SH-SY5Y (cell line): ENCODE data around the gene TGFBR1.

ENCODE experiments used
- GATA2 ChIP-seq: IDR thresholded peaks from 2 replicates; pipeline ENCODE4 v1.6.1; 2011; ENCODE audit warnings: mild to moderate bottlenecking, low read depth, low read length
- GATA3 ChIP-seq: IDR thresholded peaks from 2 replicates; pipeline ENCODE4 v1.6.1; 2011; ENCODE audit warnings: low read depth, mild to moderate bottlenecking, low read length, moderate library complexity

The TGFBR1 gene

GRCh38 chr9:99090336-99091130 lies 14.4 kb upstream of the TGFBR1 start:
- no peak for TF ChIP-seq GATA2
- TF ChIP-seq GATA3: no peak

- TF ChIP-seq GATA2 (no peak), GATA3 (no peak)
These were observed 12.0 kb upstream of the TGFBR1 start for GRCh38 chr9:99092643-99093491.

- TF ChIP-seq GATA3: no peak
- TF ChIP-seq GATA2: no peak
These were observed 11.5 kb upstream of the TGFBR1 start for GRCh38 chr9:99093492-99093791.

- TF ChIP-seq GATA3 (no peak), GATA2 (no peak; the same call in 1 of the 2 replicates)
These were observed 9.3 kb upstream of the TGFBR1 start for GRCh38 chr9:99095565-99095964.

GRCh38 chr9:99096409-99096808 lies 8.5 kb upstream of the TGFBR1 start:
- TF ChIP-seq GATA2: no peak
- TF ChIP-seq GATA3: no peak

- TF ChIP-seq GATA3 (no peak), GATA2 (no peak)
These were observed 3.6 kb upstream of the TGFBR1 start for GRCh38 chr9:99101271-99101670.

GRCh38 chr9:99101812-99102211 lies 3.1 kb upstream of the TGFBR1 start:
- no peak for TF ChIP-seq GATA3
- TF ChIP-seq GATA2: no peak

GRCh38 chr9:99103054-99103895 lies 1.6 kb upstream of the TGFBR1 start:
- TF ChIP-seq GATA3 (no peak), GATA2 (no peak)

- TF ChIP-seq GATA3: no peak
- TF ChIP-seq GATA2: no peak
These were observed 933 bp upstream of the TGFBR1 start for GRCh38 chr9:99103901-99104458.

- no peak for TF ChIP-seq GATA3
- TF ChIP-seq GATA2: no peak
These were observed 485 bp downstream of the TGFBR1 start for GRCh38 chr9:99105152-99106043.

GRCh38 chr9:99106044-99106375 lies 1.1 kb downstream of the TGFBR1 start:
- no peak for TF ChIP-seq GATA3
- no peak for TF ChIP-seq GATA2

GRCh38 chr9:99107421-99107820 lies 2.5 kb downstream of the TGFBR1 start:
- TF ChIP-seq GATA2 (no peak), GATA3 (no peak)

GRCh38 chr9:99108131-99108530 lies 3.2 kb downstream of the TGFBR1 start:
- TF ChIP-seq GATA2 (no peak), GATA3 (no peak)
